Gastrocnemius medialis (tissue), 4 donors: ENCODE data around the gene CA10.

Experiments used
- POLR2A ChIP-seq, 2 donors: fragments of 450-650 bp; IDR thresholded peaks; one replicate each; pipeline ENCODE4 v1.6.1; 2017; ENCODE audit warnings: antibody characterized with exemption in 2 of 2, mild to moderate bottlenecking in 2 of 2, moderate library complexity in 2 of 2
- TF ChIP-seq, protein P1 (sequence below), 5 experiments: fragments of 450-650 bp in 3 of 5; fragments of 200-600 bp in 2 of 5; sonication (generic) in 2 of 5; IDR thresholded peaks in 4 of 5; conservative IDR thresholded peaks in 1 of 5; 1 replicate in 4 of 5; 2 replicates in 1 of 5; pipeline ENCODE4 v1.5.1; 2016 to 2019; ENCODE audit warnings: antibody characterized with exemption in 5 of 5, mild to moderate bottlenecking in 3 of 5, moderate library complexity in 3 of 5

DNA sequence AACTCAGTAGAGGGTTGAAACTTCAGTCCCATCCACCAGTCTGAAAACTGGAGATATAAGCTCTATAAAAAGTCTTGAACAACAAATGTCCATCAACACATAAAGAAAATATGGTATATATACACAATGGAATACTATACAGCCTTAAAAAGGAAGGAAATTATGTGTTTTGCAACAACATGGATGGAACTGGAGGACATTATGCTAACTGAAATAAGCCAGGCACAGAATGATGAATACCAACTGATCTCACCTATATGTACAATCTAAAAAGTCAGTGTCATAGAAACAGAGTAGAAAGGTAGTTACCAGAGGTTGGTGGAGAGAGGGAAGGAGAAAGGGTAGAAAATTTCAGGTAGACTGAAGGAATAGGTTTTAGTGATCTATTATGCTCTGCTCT is 438.1 kb downstream of the CA10 start:
- TF ChIP-seq, protein P1, sequence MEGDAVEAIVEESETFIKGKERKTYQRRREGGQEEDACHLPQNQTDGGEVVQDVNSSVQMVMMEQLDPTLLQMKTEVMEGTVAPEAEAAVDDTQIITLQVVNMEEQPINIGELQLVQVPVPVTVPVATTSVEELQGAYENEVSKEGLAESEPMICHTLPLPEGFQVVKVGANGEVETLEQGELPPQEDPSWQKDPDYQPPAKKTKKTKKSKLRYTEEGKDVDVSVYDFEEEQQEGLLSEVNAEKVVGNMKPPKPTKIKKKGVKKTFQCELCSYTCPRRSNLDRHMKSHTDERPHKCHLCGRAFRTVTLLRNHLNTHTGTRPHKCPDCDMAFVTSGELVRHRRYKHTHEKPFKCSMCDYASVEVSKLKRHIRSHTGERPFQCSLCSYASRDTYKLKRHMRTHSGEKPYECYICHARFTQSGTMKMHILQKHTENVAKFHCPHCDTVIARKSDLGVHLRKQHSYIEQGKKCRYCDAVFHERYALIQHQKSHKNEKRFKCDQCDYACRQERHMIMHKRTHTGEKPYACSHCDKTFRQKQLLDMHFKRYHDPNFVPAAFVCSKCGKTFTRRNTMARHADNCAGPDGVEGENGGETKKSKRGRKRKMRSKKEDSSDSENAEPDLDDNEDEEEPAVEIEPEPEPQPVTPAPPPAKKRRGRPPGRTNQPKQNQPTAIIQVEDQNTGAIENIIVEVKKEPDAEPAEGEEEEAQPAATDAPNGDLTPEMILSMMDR (IDR thresholded peaks at IDR 0.05 in 4 of 5, conservative IDR thresholded peaks at IDR 0.05 in 1 of 5), result no peak
- TF ChIP-seq POLR2A (IDR thresholded peaks at IDR 0.05), result no peak
